ENCODE measurements around the gene KRTAP19-7. TPM values are rescaled to one million over a fixed set of nuclear protein-coding genes. Genes with fewer than 3 reads are reported as not detected.

Gene KRTAP19-7
- not detected for total RNA-seq (2013)
- polyA plus RNA-seq (not detected), polyA minus RNA-seq (not detected in 2 replicates), total RNA-seq (0 to 0.30 (median 0) reads per million in 11 experiments)

DNA sequence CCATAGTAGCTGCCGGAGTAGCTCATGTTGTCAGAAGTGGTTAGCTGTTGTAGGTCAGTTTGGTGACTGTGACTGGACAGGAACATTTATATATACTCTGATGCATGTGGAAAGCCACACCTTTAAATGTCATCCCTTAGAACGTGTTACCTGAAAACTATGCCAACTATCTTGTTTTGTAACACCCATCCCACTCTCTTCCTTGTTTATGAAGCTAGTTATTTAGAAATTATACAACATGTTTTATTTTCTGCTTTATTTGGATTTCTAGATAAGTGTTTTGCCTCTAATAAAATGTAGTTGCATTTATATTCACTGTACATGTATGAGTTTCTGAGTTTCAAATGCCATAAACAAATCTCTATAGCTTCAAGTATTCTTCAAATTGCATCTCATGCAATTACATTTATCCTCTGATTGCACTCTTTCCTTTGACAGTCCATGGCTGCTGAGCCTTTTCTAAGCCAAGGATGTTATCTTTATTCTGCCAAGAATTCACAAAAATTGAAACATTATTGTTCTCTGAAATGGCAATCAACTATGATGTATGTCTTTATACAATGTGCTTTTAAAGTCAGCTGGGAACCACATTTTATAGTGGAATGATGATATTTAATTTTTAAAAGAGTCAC lies at the start of gene KRTAP19-7:
KRTAP19-7 (minus strand) TSS at position 51 of the 632 bp plus-strand sequence; CDS start at position 26, 25 bp downstream.
- H3K4me3 Mint-ChIP-seq = no peak within 1 kb of the TSS
- TF ChIP-seq CTCF (IDR thresholded peaks at IDR 0.05) = no peak

GRCh38 chr21:30605968-30606367 lies 44.9 kb upstream of the KRTAP19-7 start:
- intact Hi-C loops (cut with micrococcal nuclease) = no loop called here
- Histone ChIP-seq H2AFZ (ENCODE audit: insufficient read depth, low read depth, low read length, poor library complexity, severe bottlenecking) (no peak overlapping the region), H3K27me3 (ENCODE audit: control insufficient read depth in 2 of 2, insufficient read depth in 2 of 2, low read length in 2 of 2) (no peaks in the 10 kb centered on the region), H3K27ac (ENCODE audit: low read depth in 1 of 2, low read length in 2 of 2) (no peak overlapping the region), H3K9me3 (replicated peaks in 1 of 2; ENCODE audit: control insufficient read depth in 1 of 2, insufficient read depth in 1 of 2, low read length in 2 of 2) (peaks cover 24 to 37% of the 10 kb centered on the region in 2 donors), H3K4me2 (replicated peaks; ENCODE audit: extremely low read depth, low read length, poor library complexity, severe bottlenecking) (no peak overlapping the region), H4K20me1 (ENCODE audit: insufficient read depth, low read length) (no peaks in the 10 kb centered on the region), H3K4me3 (replicated peaks in 1 of 3; ENCODE audit: low read depth in 2 of 3, low read length in 3 of 3) (no peak overlapping the region), H3K4me1 (ENCODE audit: control insufficient read depth in 1 of 2, insufficient read depth in 2 of 2, low read length in 2 of 2) (no peaks in the 10 kb centered on the region), H3K9ac (ENCODE audit: insufficient read depth, low read length, poor library complexity, severe bottlenecking) (no peak overlapping the region), H3K36me3 (replicated peaks in 1 of 2; ENCODE audit: control insufficient read depth in 1 of 2, insufficient read depth in 2 of 2, low read length in 2 of 2) (no peaks in the 10 kb centered on the region), H3K79me2 (ENCODE audit: insufficient read depth, low read length) (no peaks in the 10 kb centered on the region)
- H3K27ac Mint-ChIP-seq = no peak overlapping the region
- DNase-seq = no peak
- peaks cover 5 to 26% (median 11%) of the 10 kb centered on the region in 7 donors for H3K9me3 Mint-ChIP-seq
- no peaks in the 10 kb centered on the region for H3K4me1 Mint-ChIP-seq
- no peak for TF ChIP-seq CTCF (IDR thresholded peaks at IDR 0.05)
- H3K36me3 Mint-ChIP-seq = no peaks in the 10 kb centered on the region
- no peak overlapping the region for H3K4me3 Mint-ChIP-seq
- WGBS (ENCODE audit: insufficient coverage) = 76% methylated on average over 2 of the region's 2 CpGs
- H3K27me3 Mint-ChIP-seq (ENCODE audit: low read depth in 3 of 3) = no peaks in the 10 kb centered on the region

More for the DNA sequence above, at the start of gene KRTAP19-7:
- no peak within 1 kb of the TSS for H2AFZ ChIP-seq (ENCODE audit: insufficient read depth, low read depth, low read length, poor library complexity, severe bottlenecking)
- no peaks in the 10 kb centered on the region for H4K20me1 ChIP-seq (ENCODE audit: insufficient read depth, low read length)
- H3K27me3 ChIP-seq (ENCODE audit: control insufficient read depth in 2 of 2, insufficient read depth in 2 of 2, low read length in 2 of 2) = no peaks in the 10 kb centered on the region
- DNase-seq = no peak
- no peaks in the 10 kb centered on the region for H3K79me2 ChIP-seq (ENCODE audit: insufficient read depth, low read length)
- H3K4me2 ChIP-seq (replicated peaks; ENCODE audit: extremely low read depth, low read length, poor library complexity, severe bottlenecking) = no peak within 1 kb of the TSS
- Mint-ChIP-seq H3K9me3 (peaks cover 0 to 6% (median 3%) of the 10 kb centered on the region in 7 donors), H3K27ac (no peak within 1 kb of the TSS), H3K27me3 (ENCODE audit: low read depth in 3 of 3) (no peaks in the 10 kb centered on the region), H3K4me1 (no peaks in the 10 kb centered on the region), H3K36me3 (no peaks in the 10 kb centered on the region)
- no peaks in the 10 kb centered on the region for H3K4me1 ChIP-seq (ENCODE audit: control insufficient read depth in 1 of 2, insufficient read depth in 2 of 2, low read length in 2 of 2)
- H3K36me3 ChIP-seq (replicated peaks in 1 of 2; ENCODE audit: control insufficient read depth in 1 of 2, insufficient read depth in 2 of 2, low read length in 2 of 2) = no peaks in the 10 kb centered on the region
- intact Hi-C loops (cut with micrococcal nuclease) = no loop called here
- H3K4me3 ChIP-seq (replicated peaks in 1 of 3; ENCODE audit: low read depth in 2 of 3, low read length in 3 of 3) = no peak within 1 kb of the TSS
- peaks cover 3 to 6% of the 10 kb centered on the region in 2 donors for H3K9me3 ChIP-seq (replicated peaks in 1 of 2; ENCODE audit: control insufficient read depth in 1 of 2, insufficient read depth in 1 of 2, low read length in 2 of 2)
- no peak within 1 kb of the TSS for H3K9ac ChIP-seq (ENCODE audit: insufficient read depth, low read length, poor library complexity, severe bottlenecking)
- no peak within 1 kb of the TSS for H3K27ac ChIP-seq (ENCODE audit: low read depth in 1 of 2, low read length in 2 of 2)
- no CpG with 5 or more reads among the region's 2 CpGs for WGBS (ENCODE audit: insufficient coverage)
